Liver (tissue), 9 donors: ENCODE data around the gene OTUD3. TPM values are rescaled to one million over a fixed set of nuclear protein-coding genes. Genes with fewer than 3 reads are reported as not detected.

Experiments
- DNase-seq: peaks from one replicate; pipeline ENCODE4 v3.0.0-alpha.2; 2017; ENCODE audit warnings: low spot score
- H3K27ac ChIP-seq, 2 donors: one replicate each; pipeline ENCODE4 v1.7.0; 2013; ENCODE audit warnings: inconsistent platforms in 2 of 2, low read length in 2 of 2, control low read depth in 1 of 2, low read depth in 1 of 2, mild to moderate bottlenecking in 1 of 2
- H3K27me3 ChIP-seq, 4 donors: one replicate each; pipeline versions ENCODE4 v1.6.1 to v1.7.0; 2013; ENCODE audit warnings: low read length in 3 of 4, inconsistent platforms in 1 of 4, mild to moderate bottlenecking in 1 of 4, moderate library complexity in 1 of 4; ENCODE audit not compliant: control insufficient read depth in 4 of 4, insufficient read depth in 4 of 4
- H3K36me3 ChIP-seq, 4 donors: one replicate each; pipeline versions ENCODE4 v1.6.1 to v1.7.0; 2013; ENCODE audit warnings: low read length in 3 of 4, mild to moderate bottlenecking in 3 of 4, low read depth in 1 of 4, moderate library complexity in 1 of 4; ENCODE audit not compliant: control insufficient read depth in 4 of 4, insufficient read depth in 3 of 4
- H3K4me1 ChIP-seq, 4 donors: one replicate each; pipeline versions ENCODE4 v1.6.1 to v1.7.0; 2013; ENCODE audit warnings: low read length in 3 of 4, mild to moderate bottlenecking in 3 of 4, moderate library complexity in 1 of 4; ENCODE audit not compliant: control insufficient read depth in 4 of 4, insufficient read depth in 4 of 4
- H3K4me3 ChIP-seq, 3 donors: one replicate each; pipeline versions ENCODE4 v1.6.1 to v1.7.0; 2013; ENCODE audit warnings: low read length in 3 of 3, control low read depth in 1 of 3, low read depth in 1 of 3, mild to moderate bottlenecking in 1 of 3
- H3K9ac ChIP-seq, 2 donors: one replicate each; pipeline ENCODE4 v1.7.0; 2013; ENCODE audit warnings: low read length in 2 of 2, mild to moderate bottlenecking in 2 of 2, moderate library complexity in 2 of 2, control low read depth in 1 of 2, low read depth in 1 of 2
- H3K9me3 ChIP-seq, 4 donors: one replicate each; pipeline versions ENCODE4 v1.6.1 to v1.7.0; 2013; ENCODE audit warnings: low read length in 3 of 4; ENCODE audit not compliant: control insufficient read depth in 4 of 4
- ATF3 ChIP-seq: IDR thresholded peaks from 2 replicates; pipeline ENCODE4 v1.6.1; 2016; ENCODE audit warnings: antibody characterized with exemption
- FOXA2 ChIP-seq: IDR thresholded peaks from 2 replicates; pipeline ENCODE4 v1.6.1; 2016; ENCODE audit warnings: antibody characterized with exemption
- GABPA ChIP-seq, 2 donors: IDR thresholded peaks in 1 of 2; conservative IDR thresholded peaks in 1 of 2; 2 replicates each; pipeline ENCODE4 v1.6.1; 2016; ENCODE audit warnings: antibody characterized with exemption in 2 of 2, mild to moderate bottlenecking in 1 of 2, moderate library complexity in 1 of 2
- JUND ChIP-seq, 2 donors: IDR thresholded peaks; 2 replicates each; pipeline ENCODE4 v1.6.1; 2016; ENCODE audit warnings: antibody characterized with exemption in 2 of 2
- MAX ChIP-seq: IDR thresholded peaks from 2 replicates; pipeline ENCODE4 v1.6.1; 2016; ENCODE audit warnings: antibody characterized with exemption
- NR2F2 ChIP-seq: IDR thresholded peaks from 2 replicates; pipeline ENCODE4 v1.6.1; 2016; ENCODE audit warnings: antibody characterized with exemption
- RAD21 ChIP-seq, 2 donors: IDR thresholded peaks; 2 replicates each; pipeline ENCODE4 v1.6.1; 2016; ENCODE audit warnings: antibody characterized with exemption in 2 of 2, mild to moderate bottlenecking in 2 of 2
- REST ChIP-seq: IDR thresholded peaks from 2 replicates; pipeline ENCODE4 v1.6.1; 2016; ENCODE audit warnings: antibody characterized with exemption, mild to moderate bottlenecking
- RXRA ChIP-seq, 2 donors: IDR thresholded peaks; 2 replicates each; pipeline ENCODE4 v1.6.1; 2017 to 2018; ENCODE audit warnings: antibody characterized with exemption in 2 of 2, mild to moderate bottlenecking in 1 of 2
- TAF1 ChIP-seq: conservative IDR thresholded peaks from 2 replicates; pipeline ENCODE4 v1.6.1; 2016; ENCODE audit warnings: antibody characterized with exemption, mild to moderate bottlenecking
- YY1 ChIP-seq: IDR thresholded peaks from 2 replicates; pipeline ENCODE4 v1.6.1; 2016; ENCODE audit warnings: antibody characterized with exemption, mild to moderate bottlenecking
- ZBTB33 ChIP-seq: IDR thresholded peaks from 2 replicates; pipeline ENCODE4 v1.6.1; 2016; ENCODE audit warnings: antibody characterized with exemption
- WGBS: extraction: QIAGEN DNeasy Blood & Tissue Kit; methylation state at CpG from one replicate; pipeline ENCODE4 v1.1.7; 2013; 5-methylcytosine and 5-hydroxymethylcytosine counted together
- polyA plus RNA-seq, 2 donors: library from polyadenylated mRNA; stranded (reverse) in 1 of 2; unstranded in 1 of 2; fragments of 200-250 nt in 1 of 2; fragments of >200 nt in 1 of 2; fragmentation: Nextera tagmentation in 1 of 2; extraction: Ambion mirVana in 1 of 2; gene quantifications; one replicate each; pipeline versions ENCODE4 v1.2.1 to v1.2.3, GENCODE V29; 2013 to 2015
- total RNA-seq, 2 donors: library from RNA; depleted of rRNA; stranded (reverse); fragments of >200 nt; gene quantifications; one replicate each; pipeline ENCODE4 v1.2.3, GENCODE V29; 2014
- TF ChIP-seq, protein P1 (sequence below): fragments of 150-350 bp; IDR thresholded peaks from 2 replicates; pipeline ENCODE4 v1.5.1; 2017; ENCODE audit warnings: improper control_type of control experiment, low read depth, low read length; ENCODE audit not compliant: missing input control
- donor health status: healthy.
- donor health status: healthy.
- donor health status: healthy.
- donor health status: healthy.
- donor health status: healthy.

Gene OTUD3
- total and polyA plus RNA-seq, 4 donors = 0.36 to 4.0 (median 2.1) TPM

DNA sequence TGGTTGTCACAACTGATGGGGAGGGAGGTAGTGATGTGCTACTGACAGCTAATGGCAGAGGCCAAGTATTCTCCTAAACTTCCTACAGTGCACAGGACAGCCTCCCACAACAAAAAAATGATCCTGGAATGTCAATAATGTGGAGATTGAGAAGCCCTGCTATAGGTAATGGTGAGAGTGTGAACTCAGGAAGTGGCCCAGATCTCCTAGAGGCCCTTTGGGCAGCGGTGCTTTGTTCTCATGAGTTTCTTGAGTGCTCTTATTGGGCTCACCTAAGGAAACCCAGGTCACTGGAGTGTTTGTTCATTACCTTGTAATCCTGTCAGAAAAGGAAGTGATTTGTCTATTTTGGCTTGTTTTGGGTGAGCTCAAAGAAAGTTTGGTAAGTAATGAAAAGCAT, 5.9 kb downstream of the OTUD3 start:
- Histone ChIP-seq H3K27ac (no peak overlapping the region), H3K27me3 (no peaks in the 10 kb centered on the region), H3K4me3 (no peak overlapping the region), H3K9me3 (no peaks in the 10 kb centered on the region), H3K4me1 (peaks cover 5 to 8% (median 7%) of the 10 kb centered on the region in 4 donors), H3K9ac (no peak overlapping the region), H3K36me3 (peaks cover 2 to 9% (median 7%) of the 10 kb centered on the region in 4 donors)
- DNase-seq = no peak
- no peak for TF ChIP-seq ZBTB33
- TF ChIP-seq JUND (IDR thresholded peaks at IDR 0.05) = no peak
- no peak for TF ChIP-seq FOXA2
- no peak for TF ChIP-seq NR2F2
- no peak for TF ChIP-seq GABPA (IDR thresholded peaks at IDR 0.05 in 1 of 2, conservative IDR thresholded peaks at IDR 0.05 in 1 of 2)
- TF ChIP-seq, protein P1, sequence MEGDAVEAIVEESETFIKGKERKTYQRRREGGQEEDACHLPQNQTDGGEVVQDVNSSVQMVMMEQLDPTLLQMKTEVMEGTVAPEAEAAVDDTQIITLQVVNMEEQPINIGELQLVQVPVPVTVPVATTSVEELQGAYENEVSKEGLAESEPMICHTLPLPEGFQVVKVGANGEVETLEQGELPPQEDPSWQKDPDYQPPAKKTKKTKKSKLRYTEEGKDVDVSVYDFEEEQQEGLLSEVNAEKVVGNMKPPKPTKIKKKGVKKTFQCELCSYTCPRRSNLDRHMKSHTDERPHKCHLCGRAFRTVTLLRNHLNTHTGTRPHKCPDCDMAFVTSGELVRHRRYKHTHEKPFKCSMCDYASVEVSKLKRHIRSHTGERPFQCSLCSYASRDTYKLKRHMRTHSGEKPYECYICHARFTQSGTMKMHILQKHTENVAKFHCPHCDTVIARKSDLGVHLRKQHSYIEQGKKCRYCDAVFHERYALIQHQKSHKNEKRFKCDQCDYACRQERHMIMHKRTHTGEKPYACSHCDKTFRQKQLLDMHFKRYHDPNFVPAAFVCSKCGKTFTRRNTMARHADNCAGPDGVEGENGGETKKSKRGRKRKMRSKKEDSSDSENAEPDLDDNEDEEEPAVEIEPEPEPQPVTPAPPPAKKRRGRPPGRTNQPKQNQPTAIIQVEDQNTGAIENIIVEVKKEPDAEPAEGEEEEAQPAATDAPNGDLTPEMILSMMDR = no peak
- no peak for TF ChIP-seq TAF1
- no peak for TF ChIP-seq ATF3
- no peak for TF ChIP-seq REST
- TF ChIP-seq RXRA (IDR thresholded peaks at IDR 0.05) = no peak
- no peak for TF ChIP-seq YY1
- no peak for TF ChIP-seq MAX
- no peak for TF ChIP-seq RAD21 (IDR thresholded peaks at IDR 0.05)
- WGBS = 85% methylated on average over 1 of the region's 1 CpG

DNA sequence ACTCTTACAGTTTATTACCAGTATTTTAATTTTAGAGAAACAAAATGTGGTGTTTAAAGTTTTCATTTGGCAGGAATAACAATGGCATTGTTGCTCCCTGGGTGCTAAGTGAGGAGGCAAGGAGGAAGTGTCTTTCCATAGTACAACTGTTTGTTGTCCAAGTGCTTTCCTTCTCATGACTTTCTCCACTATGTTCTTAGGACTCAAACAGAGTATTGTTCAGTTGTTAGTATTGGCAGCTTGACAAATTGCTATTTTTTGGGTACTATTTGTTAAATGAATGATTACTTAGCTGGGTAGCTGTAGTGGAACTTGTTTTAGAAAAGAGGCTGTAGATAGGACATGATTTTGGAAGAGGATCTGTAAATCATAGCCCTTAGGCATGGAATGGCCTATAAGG, 7.5 kb downstream of the OTUD3 start:
- H3K36me3 ChIP-seq = peaks cover 4 to 14% (median 12%) of the 10 kb centered on the region in 4 donors
- TF ChIP-seq TAF1 = no peak
- TF ChIP-seq, protein P1 = no peak
- no peak overlapping the region for H3K9ac ChIP-seq
- DNase-seq = no peak
- H3K27ac ChIP-seq = no peak overlapping the region
- no peaks in the 10 kb centered on the region for H3K9me3 ChIP-seq
- H3K4me3 ChIP-seq = no peak overlapping the region
- H3K27me3 ChIP-seq = no peaks in the 10 kb centered on the region
- peaks cover 0 to 5% (median 0%) of the 10 kb centered on the region in 4 donors for H3K4me1 ChIP-seq
